Cerebellar cortex (tissue), 1 donor: ENCODE results near the gene MAP10.
A peak's percentile ranks its signal among the peaks of the same experiment; 100 is the strongest.
"Not testable (repeated sequence)": the region's sequence is repeated elsewhere in the genome, so short reads cannot be mapped to it uniquely, and the experiment has no call there.

Experiments used
- DNase-seq: peaks from one replicate; pipeline ENCODE4 v3.0.0-alpha.2; 2015; ENCODE audit warnings: low spot score

MAP10 gene, protein sequence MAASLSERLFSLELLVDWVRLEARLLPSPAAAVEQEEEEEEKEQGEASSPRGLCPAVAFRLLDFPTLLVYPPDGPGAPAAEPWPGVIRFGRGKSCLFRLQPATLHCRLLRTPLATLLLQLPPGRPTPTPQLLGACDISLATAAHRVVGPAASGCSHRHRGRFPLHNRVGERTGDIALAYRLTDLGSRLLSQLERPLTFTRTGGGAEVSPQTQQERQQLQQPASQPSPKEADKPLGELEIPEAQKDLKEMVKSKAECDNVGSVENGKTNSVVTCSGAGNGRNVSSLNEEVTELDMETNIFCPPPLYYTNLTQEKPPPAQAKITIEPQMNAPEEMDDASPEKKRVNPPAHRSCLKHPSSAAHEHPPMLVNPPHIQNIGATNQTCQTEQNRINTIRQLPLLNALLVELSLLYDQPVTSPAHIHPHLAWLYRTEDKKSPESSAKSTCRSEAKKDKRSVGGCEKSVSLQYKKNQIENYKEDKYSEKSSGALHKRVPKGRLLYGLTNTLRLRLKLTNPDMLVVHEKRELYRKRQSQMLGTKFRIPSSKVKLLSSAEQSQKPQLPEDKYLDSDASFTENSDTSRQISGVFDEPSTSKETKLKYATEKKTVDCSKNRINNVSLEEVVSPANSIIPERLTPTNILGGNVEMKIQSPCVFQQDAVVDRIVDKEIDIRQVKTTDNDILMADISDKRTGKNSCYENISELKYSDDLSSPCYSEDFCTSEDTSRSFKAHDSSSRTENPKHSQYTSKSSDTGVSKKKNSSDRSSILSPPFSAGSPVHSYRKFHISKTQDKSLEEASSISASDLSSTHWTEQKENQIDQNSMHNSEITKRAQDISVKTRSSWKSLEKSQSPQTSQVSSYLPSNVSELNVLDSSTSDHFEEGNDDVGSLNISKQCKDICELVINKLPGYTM

GRCh38 chr1:232805269-232806185, at the start of gene MAP10:
Gene MAP10 (plus strand): TSS chr1:232805416. CDS start chr1:232805450, 34 bp downstream.
- DNase-seq = peak; percentile 52

DNA sequence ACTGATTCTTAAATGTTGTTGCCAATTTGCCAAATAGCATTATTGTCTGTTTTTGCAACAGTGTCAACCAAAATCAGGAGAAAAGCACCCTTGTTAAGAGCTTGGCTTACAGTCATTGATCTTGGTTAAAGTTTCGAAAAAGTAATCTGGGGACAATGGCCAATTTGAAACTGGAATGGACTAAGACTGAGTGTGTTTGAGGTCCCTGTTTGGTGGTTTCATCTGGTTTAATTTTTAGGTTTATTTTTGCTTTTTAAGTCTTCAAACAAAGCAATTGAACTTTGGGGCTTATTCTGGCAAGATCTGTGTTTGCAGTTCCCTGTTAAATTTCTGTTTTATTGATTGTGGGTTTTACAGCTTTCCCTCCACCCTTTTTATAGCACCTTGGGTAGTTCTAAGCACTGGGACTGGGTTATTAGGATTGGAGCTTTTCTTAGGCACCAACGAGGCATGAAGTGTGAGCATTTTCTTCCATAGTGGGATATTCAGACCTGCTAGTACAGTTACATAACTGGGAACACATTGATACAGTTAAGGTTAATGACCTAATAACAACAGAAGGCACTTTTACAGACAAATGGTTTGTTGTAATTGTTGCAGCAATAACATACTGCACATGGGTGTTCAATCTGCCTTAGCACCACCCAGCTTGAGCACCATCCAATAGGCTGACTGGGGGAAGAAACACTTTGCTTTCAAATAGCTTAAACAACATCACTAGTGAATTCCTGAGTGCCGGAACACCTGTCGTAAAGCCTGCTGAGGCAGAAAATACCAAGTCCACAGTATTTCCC, 40.6 kb upstream of the MAP10 start:
- DNase-seq = no peak

GRCh38 chr1:232765542-232765941, 39.7 kb upstream of the MAP10 start:
- DNase-seq = no peak

DNA sequence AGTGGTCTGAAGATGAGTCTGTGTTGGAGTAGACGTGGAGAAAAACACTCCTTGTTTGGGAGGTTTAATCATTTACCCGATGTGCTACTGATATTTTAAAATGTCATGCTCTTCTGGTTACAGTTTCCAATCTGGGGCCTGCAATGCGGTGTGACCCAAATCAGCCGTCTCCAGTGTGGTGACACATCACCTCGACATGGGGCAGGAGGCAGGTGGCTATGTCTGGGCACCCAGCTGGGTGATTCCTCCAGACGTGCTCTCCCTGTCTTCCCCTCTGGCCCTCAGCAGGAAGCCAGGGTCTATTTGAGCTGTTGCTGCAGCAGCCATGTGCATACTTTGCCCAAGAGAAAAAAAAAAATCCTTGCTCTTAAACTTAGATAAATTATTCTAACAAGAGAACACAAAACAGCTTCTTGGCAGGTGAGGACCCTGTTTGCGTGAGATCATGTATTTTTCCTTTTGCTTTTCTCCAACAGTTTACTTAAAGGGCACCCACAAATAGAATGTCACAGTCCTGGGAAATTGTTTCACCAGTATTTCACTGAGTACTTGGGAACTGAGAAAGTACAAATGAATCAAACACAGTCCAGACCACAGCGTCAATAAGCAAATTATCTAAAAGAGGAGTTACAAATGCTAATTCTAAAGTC, 38.9 kb upstream of the MAP10 start:
- no peak for DNase-seq

DNA sequence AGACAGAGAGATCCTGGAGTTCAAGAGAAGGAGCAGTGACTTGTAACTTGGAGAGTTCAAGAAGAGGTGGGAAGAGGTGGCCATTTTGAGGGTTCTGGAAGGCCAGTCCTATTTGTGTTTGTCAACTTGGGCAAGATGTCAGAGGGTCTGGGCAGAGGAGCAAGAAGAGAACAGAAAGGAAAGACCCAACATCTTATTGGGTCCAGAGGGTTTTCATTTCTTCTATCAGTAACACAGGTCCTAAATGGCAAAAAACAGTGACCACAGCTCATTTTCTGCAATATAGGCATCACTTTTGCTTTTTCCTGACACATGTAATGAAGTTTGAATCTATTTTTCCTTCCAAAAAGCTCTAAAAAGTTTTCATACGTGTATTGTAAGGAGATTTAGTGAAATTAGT, 38.3 kb upstream of the MAP10 start:
- no peak for DNase-seq

DNA sequence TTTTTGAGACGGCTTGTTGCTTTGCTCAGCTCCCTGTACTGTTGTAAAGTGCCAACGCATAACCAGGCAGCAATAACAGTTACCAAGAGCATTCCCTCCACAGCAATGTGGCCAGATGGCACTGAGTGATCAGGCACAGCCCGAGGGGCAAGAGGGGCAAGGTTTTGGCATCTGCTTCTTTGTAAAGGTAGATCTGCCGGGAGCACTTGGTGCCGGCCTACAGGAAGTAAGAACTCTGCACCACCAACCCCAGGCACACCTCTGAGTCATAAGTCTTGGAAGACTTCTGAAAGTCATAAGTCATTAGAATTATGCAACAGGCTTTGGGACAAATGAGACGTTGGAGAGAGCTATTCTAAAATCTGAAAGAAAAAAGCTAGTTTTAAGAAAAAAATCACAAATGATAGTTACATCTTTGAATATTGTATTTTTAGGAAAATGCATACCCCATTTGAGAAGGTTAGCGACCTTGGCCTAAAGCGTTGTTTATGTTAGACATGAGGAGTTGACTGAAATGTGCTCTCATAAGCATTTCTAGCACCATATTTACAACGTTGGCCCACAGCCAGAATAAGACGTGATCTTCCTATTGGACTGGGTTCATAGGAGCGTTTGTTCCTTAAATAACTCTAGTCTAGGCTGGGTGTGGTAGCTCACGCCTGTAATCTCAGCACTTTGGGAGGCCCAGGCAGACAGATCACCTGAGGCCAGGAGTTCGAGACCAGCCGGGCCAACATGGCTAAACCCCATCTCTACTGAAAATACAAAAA, 37.7 kb upstream of the MAP10 start:
- DNase-seq = no peak

DNA sequence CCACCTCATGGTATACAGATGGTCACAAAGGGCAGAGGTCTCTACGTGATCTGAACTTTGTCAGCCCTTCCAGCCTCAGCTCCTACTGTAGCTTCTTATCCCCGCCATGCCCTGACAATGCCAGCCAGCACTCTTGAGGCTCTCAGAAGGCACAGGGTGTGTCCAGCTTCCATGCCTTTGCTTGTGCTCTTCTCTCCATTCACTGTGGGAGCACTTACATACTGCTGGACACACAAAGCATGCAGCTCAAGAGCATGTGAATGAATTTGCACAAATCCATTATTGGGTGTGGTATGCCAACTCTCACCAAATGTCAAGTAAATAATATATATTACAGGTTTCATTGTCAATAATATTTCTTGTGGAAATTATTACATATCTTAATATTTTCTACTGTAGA, 36.4 kb upstream of the MAP10 start:
- DNase-seq = no peak

GRCh38 chr1:232769733-232770132, 35.5 kb upstream of the MAP10 start:
- DNase-seq = no peak

DNA sequence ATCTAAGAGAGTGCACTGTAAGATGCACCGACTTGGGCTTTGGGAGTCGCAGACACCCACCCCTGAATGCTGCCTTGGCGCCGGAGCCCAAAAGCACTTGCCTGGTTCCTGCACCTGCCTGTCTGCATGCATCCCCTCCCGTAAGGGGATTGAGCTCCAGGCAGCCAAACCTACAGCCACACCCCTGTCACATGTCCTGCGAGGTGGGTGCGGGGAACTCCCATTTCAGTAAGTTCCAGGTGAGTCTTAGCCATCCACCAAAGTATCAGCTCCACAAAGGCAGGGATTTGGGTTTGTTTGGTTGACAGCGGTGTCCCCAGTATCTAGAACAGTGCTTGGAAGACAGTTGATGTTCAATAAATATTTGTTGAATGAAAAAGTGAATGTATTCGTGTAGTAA, 31.5 kb upstream of the MAP10 start:
- no peak for DNase-seq

DNA sequence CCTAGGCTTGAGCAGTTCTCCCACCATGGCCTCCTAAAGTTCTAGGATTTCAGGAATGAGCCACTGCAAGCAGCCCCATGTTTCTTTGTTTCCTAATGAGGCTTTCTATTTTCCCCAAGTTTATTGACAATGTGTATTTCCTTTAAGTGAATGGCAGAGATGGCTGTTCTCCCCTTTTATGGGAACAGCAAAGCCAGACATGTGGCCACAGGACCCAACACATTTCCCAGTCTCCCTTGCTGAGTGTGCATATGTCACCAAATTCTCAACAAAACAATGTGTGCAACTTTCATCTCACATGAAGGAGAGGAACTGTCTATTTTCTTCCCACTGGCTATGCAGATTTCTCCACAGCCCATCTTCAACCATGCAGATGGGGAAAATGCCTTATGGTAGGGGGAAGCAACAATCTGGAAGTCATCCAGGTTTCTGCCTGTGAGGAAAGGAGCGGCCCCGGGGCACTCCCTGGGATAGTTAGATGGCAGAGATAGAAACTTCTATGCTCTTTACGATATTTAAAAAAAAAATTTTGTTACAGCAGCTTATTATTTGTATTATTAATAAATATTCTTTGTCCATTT, 28.6 kb upstream of the MAP10 start:
- no peak for DNase-seq

GRCh38 chr1:232780354-232780753, 24.9 kb upstream of the MAP10 start:
- no peak for DNase-seq

- DNase-seq = no peak
These were observed 20.4 kb upstream of the MAP10 start for GRCh38 chr1:232784794-232785193.

GRCh38 chr1:232785630-232786029, 19.6 kb upstream of the MAP10 start:
- DNase-seq = not testable (repeated sequence)

- no peak for DNase-seq
These were observed 18.3 kb upstream of the MAP10 start for GRCh38 chr1:232786845-232787455.

GRCh38 chr1:232788235-232788872, 16.9 kb upstream of the MAP10 start:
- DNase-seq = no peak

- DNase-seq = no peak
These were observed 15.6 kb upstream of the MAP10 start for GRCh38 chr1:232789651-232790050.

GRCh38 chr1:232792949-232793348, 12.3 kb upstream of the MAP10 start:
- no peak for DNase-seq

GRCh38 chr1:232793944-232794343, 11.3 kb upstream of the MAP10 start:
- no peak for DNase-seq
